Measurements from ENCODE around the gene SLC49A3.
"Not testable (repeated sequence)": the region's sequence is repeated elsewhere in the genome, so short reads cannot be mapped to it uniquely, and the experiment has no call there.

SLC49A3 gene

GRCh38 chr4:721261-722168 lies 32.6 kb upstream of the SLC49A3 start:
- DNase-seq = no peak

- DNase-seq = no peak
These were observed 31.3 kb upstream of the SLC49A3 start for GRCh38 chr4:720111-720860.

DNA sequence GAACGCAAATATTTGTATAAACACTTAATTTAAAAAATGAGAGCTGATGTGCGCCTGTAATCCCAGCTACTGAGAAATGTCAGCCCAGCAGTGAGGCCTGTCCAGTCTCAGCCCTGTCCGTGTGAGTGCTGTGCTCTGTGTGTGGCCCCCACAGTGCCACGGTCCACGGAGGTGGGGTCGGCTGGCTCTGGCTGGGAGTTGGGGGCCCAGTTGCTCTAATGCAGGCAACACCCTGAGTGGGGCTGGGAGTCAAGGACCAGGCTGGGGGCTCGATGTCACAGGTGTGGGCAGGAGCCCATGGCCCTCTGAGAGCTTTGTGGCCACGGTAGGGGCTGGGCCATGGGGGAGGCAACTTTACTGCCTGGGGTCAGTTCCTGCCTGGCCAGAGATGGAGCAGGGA lies 29.5 kb upstream of the SLC49A3 start:
- no peak for DNase-seq

- no peak for DNase-seq
These were observed 28.8 kb upstream of the SLC49A3 start for GRCh38 chr4:717601-718320.

GRCh38 chr4:714087-714486 lies 25.1 kb upstream of the SLC49A3 start:
- no peak for DNase-seq

- no peak for DNase-seq
These were observed 24.1 kb upstream of the SLC49A3 start for GRCh38 chr4:712916-713632.

DNA sequence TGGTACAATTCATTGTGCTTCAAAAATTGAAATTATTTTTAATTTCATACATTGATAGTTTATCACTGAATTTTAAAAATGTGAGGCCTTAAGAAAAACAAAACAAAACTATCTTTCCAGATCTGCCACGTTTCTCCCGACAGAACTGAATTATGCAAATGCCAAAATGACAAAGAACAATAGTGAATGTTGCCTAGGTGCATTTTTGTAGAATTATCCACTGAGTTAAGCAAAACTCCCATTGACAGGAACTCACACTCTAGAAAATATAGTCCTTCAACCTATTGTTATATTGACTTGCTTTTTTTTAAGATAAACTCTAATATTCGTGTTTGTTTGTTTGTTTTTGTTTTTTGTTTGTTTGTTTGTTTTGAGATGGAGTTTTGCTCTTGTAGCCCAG lies 23.1 kb upstream of the SLC49A3 start:
- no peak for DNase-seq

DNA sequence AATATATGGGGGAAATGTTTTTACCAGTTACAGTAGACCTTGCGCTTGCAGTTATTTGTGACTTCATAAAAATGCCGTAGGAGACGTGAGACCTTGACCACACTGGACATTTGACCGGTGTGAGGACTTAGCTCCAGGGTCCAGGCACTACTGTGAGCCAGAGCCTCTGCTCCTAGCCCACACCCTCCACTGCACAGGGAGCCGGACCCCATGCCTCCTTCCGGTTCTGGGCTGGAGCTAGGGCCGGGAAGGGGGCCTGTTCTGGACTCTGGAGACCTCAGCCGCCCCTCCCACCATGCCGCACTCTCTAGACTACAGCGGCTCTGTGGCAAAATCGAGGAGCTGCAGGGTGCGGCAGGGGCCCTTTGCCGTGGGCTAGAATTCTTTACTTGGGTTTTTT lies 22.0 kb upstream of the SLC49A3 start:
- DNase-seq = no peak

- DNase-seq = no peak
These were observed 21.2 kb upstream of the SLC49A3 start for GRCh38 chr4:710116-710515.

- DNase-seq = no peak
These were observed 20.4 kb upstream of the SLC49A3 start for GRCh38 chr4:709348-709747.

DNA sequence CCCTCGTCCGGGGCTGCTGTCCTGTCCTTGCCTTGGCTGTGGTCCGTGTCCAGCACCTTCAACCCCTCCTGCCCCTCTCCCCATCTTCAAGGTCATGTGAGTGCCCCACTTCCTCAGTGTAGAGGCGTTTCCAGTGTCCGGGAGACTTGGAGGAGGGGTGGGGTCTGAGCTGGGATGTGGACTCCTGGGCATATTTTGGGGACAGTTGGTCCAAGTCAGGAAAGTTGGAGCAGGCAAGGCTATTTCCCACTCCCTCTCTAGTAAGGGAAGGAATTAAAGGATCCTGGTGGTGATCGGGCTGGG lies 19.6 kb upstream of the SLC49A3 start:
- DNase-seq = no peak

DNA sequence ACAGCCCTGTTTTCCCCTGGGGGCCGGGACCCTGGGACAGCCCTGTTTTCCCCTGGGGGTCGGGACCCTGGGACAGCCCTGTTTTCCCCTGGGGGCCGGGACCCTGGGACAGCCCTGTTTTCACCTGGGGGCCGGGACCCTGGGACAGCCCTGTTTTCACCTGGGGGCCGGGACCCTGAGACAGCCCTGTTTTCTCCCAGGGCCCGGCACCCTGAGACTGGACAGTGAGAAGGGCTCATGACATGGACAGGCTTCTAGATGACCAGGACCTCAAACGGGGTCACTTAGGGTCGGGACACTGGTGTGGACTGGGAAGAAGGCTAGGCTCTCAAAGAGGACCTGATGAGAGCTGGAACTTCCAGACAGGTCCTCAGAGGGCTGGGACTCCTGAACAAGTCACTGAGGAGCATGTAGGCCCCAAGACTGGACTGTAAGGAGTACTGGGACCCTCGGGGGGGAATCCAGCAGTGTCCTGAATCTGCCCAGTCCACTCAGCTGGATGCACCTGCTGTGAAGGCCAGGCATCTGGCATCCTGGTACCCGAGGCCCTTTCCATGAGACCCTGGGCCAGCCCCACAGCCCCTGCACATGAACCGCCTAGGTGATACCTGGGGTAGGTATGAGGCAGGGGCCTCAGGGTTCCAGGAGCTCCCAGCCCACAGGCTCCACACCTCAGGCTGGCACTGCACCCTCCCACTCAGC lies 19.1 kb upstream of the SLC49A3 start:
- DNase-seq = no peak

- DNase-seq = no peak
These were observed 18.1 kb upstream of the SLC49A3 start for GRCh38 chr4:706834-707598.

DNA sequence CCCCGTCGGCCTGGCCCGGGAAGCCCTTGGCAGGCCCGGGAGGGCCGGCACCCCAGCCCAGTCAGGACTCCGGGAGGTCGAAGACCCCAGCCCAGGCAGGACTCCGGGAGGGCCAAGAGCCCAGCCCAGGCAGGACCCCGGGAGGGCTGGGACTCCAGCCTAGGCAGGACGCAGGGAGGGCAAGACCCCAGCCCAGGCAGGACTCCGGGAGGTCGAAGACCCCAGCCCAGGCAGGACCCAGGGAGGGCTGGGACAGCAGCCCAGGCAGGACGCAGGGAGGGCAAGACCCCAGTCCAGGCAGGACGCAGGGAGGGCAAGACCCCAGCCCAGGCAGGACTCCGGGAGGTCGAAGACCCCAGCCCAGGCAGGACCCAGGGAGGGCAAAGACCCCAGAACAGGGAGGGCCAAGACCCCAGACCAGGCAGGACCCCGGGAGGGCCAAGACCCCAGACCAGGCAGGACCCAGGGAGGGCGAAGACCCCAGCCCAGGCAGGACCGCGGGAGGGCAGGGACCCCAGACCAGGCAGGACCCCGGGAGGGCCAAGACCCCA lies 17.2 kb upstream of the SLC49A3 start:
- not testable (repeated sequence) for DNase-seq

DNA sequence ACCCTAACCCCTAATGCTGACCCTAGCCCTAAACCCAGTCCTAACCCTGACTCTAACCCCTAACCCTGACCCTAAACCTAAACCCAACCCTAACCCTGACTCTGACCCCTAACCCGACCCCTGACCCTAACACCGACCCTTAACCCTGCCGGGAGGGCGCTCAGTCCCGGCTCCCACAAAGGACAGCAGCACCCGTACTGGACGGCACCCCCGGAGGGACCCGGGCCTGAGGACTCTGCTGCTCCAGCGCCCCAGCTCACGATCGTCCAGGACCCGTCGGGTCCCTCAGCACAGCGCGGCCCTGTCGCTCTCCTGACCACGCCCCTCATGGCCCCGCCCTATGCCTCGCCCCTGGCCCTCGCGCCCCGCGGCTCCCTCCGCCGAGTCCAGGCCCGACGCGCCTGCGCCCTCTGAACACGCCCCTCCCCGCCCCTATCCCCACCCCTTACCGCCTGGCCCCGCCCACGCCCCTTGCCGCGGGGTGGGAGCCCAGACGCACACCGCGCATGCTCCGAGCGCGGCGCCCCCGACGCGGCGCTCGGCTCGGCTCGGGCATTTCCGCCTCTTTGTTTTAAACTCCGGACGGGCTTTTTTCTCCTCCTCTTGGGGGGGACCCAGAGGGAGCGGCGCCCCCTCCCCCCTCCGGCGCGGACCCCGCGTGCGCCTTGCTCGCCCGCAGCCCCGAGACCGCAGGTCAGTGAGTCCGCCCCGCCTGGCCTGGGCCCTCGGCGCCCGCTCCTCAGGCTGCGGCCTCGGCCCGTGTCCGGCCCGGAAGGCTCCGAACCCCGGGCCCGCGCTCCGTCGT lies 16.5 kb upstream of the SLC49A3 start, which contains the start of gene PCGF3:
PCGF3 (plus strand) TSS at position 555 of the 805 bp plus-strand sequence. CDS start 27,849 bp downstream, outside the sequence.
- DNase-seq = peak; percentile 91 to 98 (median 95)

GRCh38 chr4:704971-705277 lies 16.0 kb upstream of the SLC49A3 start:
- DNase-seq = no peak

GRCh38 chr4:704198-704891 lies 15.4 kb upstream of the SLC49A3 start:
- DNase-seq = no peak

DNA sequence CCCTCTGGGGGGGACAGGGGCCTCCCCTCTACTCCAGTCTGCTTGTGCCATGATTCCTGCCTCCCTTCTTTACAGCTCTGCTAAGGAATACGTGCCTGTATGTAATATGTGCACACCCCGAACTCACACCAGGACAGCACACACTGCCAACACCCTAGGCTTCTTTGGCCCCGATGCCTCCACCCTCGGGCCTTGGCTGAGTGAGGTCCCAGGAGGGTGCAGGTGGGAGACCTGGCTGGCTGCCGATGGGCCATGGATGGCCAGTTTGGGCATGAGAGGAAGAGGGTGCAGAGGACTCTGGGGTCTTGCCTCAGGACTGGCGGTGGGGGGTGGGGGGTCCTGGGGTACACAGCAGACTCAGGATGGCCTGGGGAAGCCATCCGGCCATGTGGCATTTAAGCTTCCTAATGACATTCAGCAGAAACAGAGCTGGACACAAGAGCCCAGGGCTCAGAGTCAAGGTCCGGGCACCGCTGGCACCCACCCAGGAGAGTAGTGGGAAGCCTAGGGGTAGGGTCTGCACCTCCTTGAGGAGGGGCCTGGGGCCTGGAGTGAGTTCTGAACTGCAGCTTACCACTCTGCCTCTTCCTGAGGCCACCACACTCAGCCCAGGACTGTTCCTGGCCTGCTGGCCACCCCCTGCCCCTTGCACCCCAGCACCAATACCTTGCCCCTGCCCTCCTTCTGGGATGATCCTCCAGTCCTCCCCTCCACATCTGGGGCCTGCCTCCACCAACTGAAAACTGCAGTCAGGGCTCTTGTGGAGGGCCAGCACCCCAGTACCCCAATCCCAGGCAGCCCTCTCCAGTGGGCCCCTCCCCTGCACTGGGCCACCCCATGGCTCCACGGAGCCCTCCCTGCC lies 14.6 kb upstream of the SLC49A3 start:
- DNase-seq = no peak

DNA sequence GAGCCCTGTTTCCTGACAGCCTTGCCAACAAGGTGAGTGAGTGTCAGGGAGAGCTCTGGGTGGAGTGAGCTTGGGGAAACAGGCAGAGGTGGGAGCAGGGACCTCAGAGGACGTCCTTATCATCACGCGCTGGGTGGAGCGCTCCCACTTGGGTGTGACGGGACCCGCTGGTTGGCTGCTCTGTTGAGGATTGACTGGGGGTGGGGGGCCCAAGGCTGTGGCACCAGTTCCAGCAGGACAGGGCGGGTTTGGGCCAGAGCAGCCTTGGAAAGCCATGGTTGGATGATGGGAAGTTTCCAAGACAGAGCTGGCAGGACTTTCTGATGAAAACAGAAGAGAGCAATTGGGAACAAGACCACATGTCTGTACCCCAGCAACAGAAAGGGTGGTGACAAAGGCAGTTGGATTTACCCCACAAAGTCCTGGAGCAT lies 13.7 kb upstream of the SLC49A3 start:
- DNase-seq = no peak

Data from NCI-H1417 (cell line).